ENCODE results near the gene MLLT10. TPM values are rescaled to one million over a fixed set of nuclear protein-coding genes. Genes with fewer than 3 reads are reported as not detected.

MLLT10 gene
- total and polyA plus RNA-seq, 2 donors (not counting 3 experiments of a cell fraction or from before 2014, with no cell fraction given), result 35.4 to 54.0 TPM

DNA sequence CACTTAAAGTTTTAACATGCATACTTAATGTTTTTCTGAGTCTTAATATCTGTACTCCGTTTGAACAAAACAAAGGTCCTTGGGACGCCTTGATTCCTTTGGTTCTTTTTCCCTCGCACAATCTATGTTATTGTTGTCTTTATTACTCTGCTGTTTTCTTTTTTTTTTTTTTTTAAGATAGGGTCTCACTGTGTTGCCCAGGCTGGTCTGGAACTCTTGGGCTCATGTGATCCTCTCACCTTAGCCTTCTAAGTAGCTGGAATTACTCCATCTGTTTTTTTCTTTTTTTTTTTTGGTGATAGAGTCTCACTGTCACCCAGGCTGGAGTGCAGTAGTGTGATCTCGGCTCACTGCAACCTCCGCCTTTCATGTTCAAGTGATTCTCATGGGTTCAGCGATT, 13.2 kb downstream of the MLLT10 start:
- H3K4me1 ChIP-seq (ENCODE audit: control insufficient read depth, extremely low read depth, insufficient read depth, low read length), result peaks cover 3% of the 10 kb centered on the region
- no peak for DNase-seq (ENCODE audit: low read depth, low spot score)
- no TSS peak for BruUV-seq (replicated peaks)
- FAIRE-seq, result no peak
- H3K9ac ChIP-seq (replicated peaks; ENCODE audit: extremely low read depth, insufficient read depth, low read length), result no peak overlapping the region
- H3K4me3 ChIP-seq (replicated peaks in 1 of 3; ENCODE audit: insufficient read depth in 1 of 3, low read depth in 1 of 3, low read length in 3 of 3), result no peak overlapping the region
- H3K9me1 ChIP-seq (replicated peaks; ENCODE audit: control insufficient read depth, extremely low read depth, insufficient read depth, low read length), result no peaks in the 10 kb centered on the region
- ChIA-PET POLR2A (no interaction called here), CTCF (interaction anchor here (1.0 kb wide), 1 partner anchor 268 kb away, joined by 3 read pairs; no protein-coding TSS in a partner anchor)
- no peaks in the 10 kb centered on the region for H3K9me3 ChIP-seq (replicated peaks; ENCODE audit: control insufficient read depth, insufficient read depth, low read length)
- H3K27ac ChIP-seq (ENCODE audit: insufficient read depth, low read depth, low read length), result no peak overlapping the region
- H2AFZ ChIP-seq (ENCODE audit: low read depth, low read length), result no peak overlapping the region
- intact Hi-C loops (cut with micrococcal nuclease), result no loop called here
- H3K79me2 ChIP-seq (ENCODE audit: control insufficient read depth, insufficient read depth, low read length), result peaks cover 55% of the 10 kb centered on the region
- TF ChIP-seq, protein P1, sequence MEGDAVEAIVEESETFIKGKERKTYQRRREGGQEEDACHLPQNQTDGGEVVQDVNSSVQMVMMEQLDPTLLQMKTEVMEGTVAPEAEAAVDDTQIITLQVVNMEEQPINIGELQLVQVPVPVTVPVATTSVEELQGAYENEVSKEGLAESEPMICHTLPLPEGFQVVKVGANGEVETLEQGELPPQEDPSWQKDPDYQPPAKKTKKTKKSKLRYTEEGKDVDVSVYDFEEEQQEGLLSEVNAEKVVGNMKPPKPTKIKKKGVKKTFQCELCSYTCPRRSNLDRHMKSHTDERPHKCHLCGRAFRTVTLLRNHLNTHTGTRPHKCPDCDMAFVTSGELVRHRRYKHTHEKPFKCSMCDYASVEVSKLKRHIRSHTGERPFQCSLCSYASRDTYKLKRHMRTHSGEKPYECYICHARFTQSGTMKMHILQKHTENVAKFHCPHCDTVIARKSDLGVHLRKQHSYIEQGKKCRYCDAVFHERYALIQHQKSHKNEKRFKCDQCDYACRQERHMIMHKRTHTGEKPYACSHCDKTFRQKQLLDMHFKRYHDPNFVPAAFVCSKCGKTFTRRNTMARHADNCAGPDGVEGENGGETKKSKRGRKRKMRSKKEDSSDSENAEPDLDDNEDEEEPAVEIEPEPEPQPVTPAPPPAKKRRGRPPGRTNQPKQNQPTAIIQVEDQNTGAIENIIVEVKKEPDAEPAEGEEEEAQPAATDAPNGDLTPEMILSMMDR (IDR thresholded peaks at IDR 0.05; ENCODE audit: extremely low read depth in 1 of 2, insufficient read depth in 1 of 2, low read depth in 1 of 2, low read length in 2 of 2), result no peak
- no peak for TF ChIP-seq MYC (IDR thresholded peaks at IDR 0.05; ENCODE audit: low read depth, low read length)
- TF ChIP-seq FOS (IDR thresholded peaks at IDR 0.05; ENCODE audit: borderline replicate concordance, insufficient read depth, low read length), result no peak
- no peak for TF ChIP-seq POLR2A (IDR thresholded peaks at IDR 0.05; ENCODE audit: low read depth, low read length)
- no peaks in the 10 kb centered on the region for H4K20me1 ChIP-seq (replicated peaks; ENCODE audit: control insufficient read depth, extremely low read depth, insufficient read depth, low read length)
- no peaks in the 10 kb centered on the region for H3K27me3 ChIP-seq (ENCODE audit: control insufficient read depth in 2 of 2, insufficient read depth in 2 of 2, low read length in 2 of 2)
- peaks cover 16 to 18% of the 10 kb centered on the region in 2 experiments for H3K36me3 ChIP-seq (ENCODE audit: control insufficient read depth in 2 of 2, extremely low read depth in 1 of 2, insufficient read depth in 2 of 2, low read length in 2 of 2)
- no peak overlapping the region for H3K4me2 ChIP-seq (ENCODE audit: insufficient read depth, low read length)
- dilution Hi-C loops (cut with MboI; ENCODE audit: extremely low pct_ligation_motif_present, low sequenced_read_pairs), result no loop called here

DNA sequence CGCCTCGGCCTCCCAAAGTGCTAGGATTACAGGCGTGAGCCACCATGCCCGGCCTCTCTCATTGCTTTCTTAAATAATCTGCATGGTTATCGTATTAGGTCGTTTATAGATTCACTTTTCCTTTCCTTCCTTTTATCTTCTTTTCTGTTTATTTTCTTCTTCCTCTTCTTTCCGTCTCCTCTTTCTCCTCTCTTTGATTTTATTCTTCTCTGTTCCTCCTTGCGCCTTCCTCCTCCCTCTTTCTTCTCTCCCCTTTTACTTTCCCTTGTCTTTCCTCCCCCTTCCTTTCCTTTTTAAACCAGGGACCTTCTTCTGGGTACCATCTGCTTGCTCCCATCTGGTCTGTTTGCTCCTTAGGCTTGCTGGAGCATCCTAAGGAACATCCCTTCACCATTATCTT, 18.6 kb downstream of the MLLT10 start:
- intact Hi-C loops (cut with micrococcal nuclease) (no loop called here), dilution Hi-C loops (cut with MboI; ENCODE audit: extremely low pct_ligation_motif_present, low sequenced_read_pairs) (no loop called here)
- Histone ChIP-seq H3K36me3 (ENCODE audit: control insufficient read depth in 2 of 2, extremely low read depth in 1 of 2, insufficient read depth in 2 of 2, low read length in 2 of 2) (peaks cover 8 to 16% of the 10 kb centered on the region in 2 experiments), H3K9me3 (replicated peaks; ENCODE audit: control insufficient read depth, insufficient read depth, low read length) (no peaks in the 10 kb centered on the region), H2AFZ (ENCODE audit: low read depth, low read length) (no peak overlapping the region), H3K27ac (ENCODE audit: insufficient read depth, low read depth, low read length) (no peak overlapping the region), H4K20me1 (replicated peaks; ENCODE audit: control insufficient read depth, extremely low read depth, insufficient read depth, low read length) (peaks cover 3% of the 10 kb centered on the region), H3K4me1 (ENCODE audit: control insufficient read depth, extremely low read depth, insufficient read depth, low read length) (peaks cover 3% of the 10 kb centered on the region), H3K4me3 (replicated peaks in 1 of 3; ENCODE audit: insufficient read depth in 1 of 3, low read depth in 1 of 3, low read length in 3 of 3) (no peak overlapping the region), H3K79me2 (ENCODE audit: control insufficient read depth, insufficient read depth, low read length) (peaks cover 63% of the 10 kb centered on the region), H3K27me3 (ENCODE audit: control insufficient read depth in 2 of 2, insufficient read depth in 2 of 2, low read length in 2 of 2) (no peaks in the 10 kb centered on the region), H3K4me2 (ENCODE audit: insufficient read depth, low read length) (no peak overlapping the region), H3K9me1 (replicated peaks; ENCODE audit: control insufficient read depth, extremely low read depth, insufficient read depth, low read length) (no peaks in the 10 kb centered on the region), H3K9ac (replicated peaks; ENCODE audit: extremely low read depth, insufficient read depth, low read length) (no peak overlapping the region)
- no TSS peak for BruUV-seq (replicated peaks)
- TF ChIP-seq GATA2 (IDR thresholded peaks at IDR 0.05; ENCODE audit: insufficient read depth, insufficient read length, low read depth, low read length) (no peak), JUN (IDR thresholded peaks at IDR 0.05; ENCODE audit: borderline replicate concordance, insufficient read depth, insufficient read length, low read depth) (no peak), POLR2AphosphoS5 (IDR thresholded peaks at IDR 0.05; ENCODE audit: insufficient read depth, low read depth, low read length) (no peak), MYC (IDR thresholded peaks at IDR 0.05; ENCODE audit: low read depth, low read length) (no peak), FOS (IDR thresholded peaks at IDR 0.05; ENCODE audit: borderline replicate concordance, insufficient read depth, low read length) (no peak), EZH2 (IDR thresholded peaks at IDR 0.05; ENCODE audit: borderline replicate concordance, low read depth, low read length, severe bottlenecking) (no peak), POLR2A (IDR thresholded peaks at IDR 0.05; ENCODE audit: low read depth, low read length) (no peak)
- TF ChIP-seq, protein P1 (IDR thresholded peaks at IDR 0.05; ENCODE audit: extremely low read depth in 1 of 2, insufficient read depth in 1 of 2, low read depth in 1 of 2, low read length in 2 of 2), result no peak
- TF ChIP-seq, protein P2, sequence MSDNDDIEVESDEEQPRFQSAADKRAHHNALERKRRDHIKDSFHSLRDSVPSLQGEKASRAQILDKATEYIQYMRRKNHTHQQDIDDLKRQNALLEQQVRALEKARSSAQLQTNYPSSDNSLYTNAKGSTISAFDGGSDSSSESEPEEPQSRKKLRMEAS (IDR thresholded peaks at IDR 0.05; ENCODE audit: insufficient read depth, insufficient read length), result no peak
- POLR2A ChIA-PET, result no interaction called here
- FAIRE-seq (no peak), DNase-seq (ENCODE audit: low read depth, low spot score) (no peak)
- CTCF ChIA-PET, result no interaction called here

Measured in endothelial cell of umbilical vein (primary cell).